Ishikawa (cell line): Measurements from ENCODE around the gene DNAAF8.

Experiments used
- CEBPB ChIP-seq: IDR thresholded peaks from 2 replicates; pipeline ENCODE4 v1.6.1; 2012
- EGR1 ChIP-seq: IDR thresholded peaks from 2 replicates; pipeline ENCODE4 v1.6.1; 2012
- EP300 ChIP-seq: IDR thresholded peaks from 2 replicates; pipeline ENCODE4 v1.6.1; 2012; ENCODE audit warnings: borderline replicate concordance
- RAD21 ChIP-seq: IDR thresholded peaks from 2 replicates; pipeline ENCODE4 v1.6.1; 2012; ENCODE audit warnings: low read depth
- TAF1 ChIP-seq: IDR thresholded peaks from 2 replicates; pipeline ENCODE4 v1.6.1; 2012; ENCODE audit warnings: low read depth, mild to moderate bottlenecking
- TCF12 ChIP-seq: IDR thresholded peaks from 2 replicates; pipeline ENCODE4 v1.6.1; 2012; ENCODE audit warnings: low read depth
- TF ChIP-seq, protein P1 (sequence below): IDR thresholded peaks from 2 replicates; pipeline ENCODE4 v1.6.1; 2012; ENCODE audit warnings: low read depth, mild to moderate bottlenecking
- TF ChIP-seq, protein P2 (sequence below): IDR thresholded peaks from 2 replicates; pipeline ENCODE4 v1.6.1; 2012

DNA sequence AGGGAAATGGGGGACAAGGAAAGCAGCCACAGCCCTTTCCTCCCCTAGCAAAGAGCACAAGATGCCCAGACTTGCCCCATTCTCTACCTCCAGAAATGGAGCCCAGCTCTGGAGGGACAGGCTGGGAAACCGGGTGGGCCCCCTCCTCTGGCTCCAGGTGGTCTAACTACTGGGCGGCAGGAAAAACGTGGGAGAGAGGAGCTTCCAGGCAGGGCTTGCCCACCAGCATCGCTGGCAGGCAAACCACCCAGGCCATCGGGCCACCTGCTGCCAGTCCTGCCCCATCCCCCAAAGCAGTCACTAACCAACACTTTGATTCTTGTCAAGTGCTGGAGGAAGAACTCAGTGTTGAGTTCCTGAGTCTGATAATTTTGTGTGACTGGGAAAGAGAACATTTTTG is 15.9 kb upstream of the DNAAF8 start:
- TF ChIP-seq EP300 (no peak), TAF1 (no peak), RAD21 (no peak), EGR1 (no peak), TCF12 (no peak), CEBPB (no peak)
- TF ChIP-seq, protein P1, sequence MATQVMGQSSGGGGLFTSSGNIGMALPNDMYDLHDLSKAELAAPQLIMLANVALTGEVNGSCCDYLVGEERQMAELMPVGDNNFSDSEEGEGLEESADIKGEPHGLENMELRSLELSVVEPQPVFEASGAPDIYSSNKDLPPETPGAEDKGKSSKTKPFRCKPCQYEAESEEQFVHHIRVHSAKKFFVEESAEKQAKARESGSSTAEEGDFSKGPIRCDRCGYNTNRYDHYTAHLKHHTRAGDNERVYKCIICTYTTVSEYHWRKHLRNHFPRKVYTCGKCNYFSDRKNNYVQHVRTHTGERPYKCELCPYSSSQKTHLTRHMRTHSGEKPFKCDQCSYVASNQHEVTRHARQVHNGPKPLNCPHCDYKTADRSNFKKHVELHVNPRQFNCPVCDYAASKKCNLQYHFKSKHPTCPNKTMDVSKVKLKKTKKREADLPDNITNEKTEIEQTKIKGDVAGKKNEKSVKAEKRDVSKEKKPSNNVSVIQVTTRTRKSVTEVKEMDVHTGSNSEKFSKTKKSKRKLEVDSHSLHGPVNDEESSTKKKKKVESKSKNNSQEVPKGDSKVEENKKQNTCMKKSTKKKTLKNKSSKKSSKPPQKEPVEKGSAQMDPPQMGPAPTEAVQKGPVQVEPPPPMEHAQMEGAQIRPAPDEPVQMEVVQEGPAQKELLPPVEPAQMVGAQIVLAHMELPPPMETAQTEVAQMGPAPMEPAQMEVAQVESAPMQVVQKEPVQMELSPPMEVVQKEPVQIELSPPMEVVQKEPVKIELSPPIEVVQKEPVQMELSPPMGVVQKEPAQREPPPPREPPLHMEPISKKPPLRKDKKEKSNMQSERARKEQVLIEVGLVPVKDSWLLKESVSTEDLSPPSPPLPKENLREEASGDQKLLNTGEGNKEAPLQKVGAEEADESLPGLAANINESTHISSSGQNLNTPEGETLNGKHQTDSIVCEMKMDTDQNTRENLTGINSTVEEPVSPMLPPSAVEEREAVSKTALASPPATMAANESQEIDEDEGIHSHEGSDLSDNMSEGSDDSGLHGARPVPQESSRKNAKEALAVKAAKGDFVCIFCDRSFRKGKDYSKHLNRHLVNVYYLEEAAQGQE = no peak
- TF ChIP-seq, protein P2, sequence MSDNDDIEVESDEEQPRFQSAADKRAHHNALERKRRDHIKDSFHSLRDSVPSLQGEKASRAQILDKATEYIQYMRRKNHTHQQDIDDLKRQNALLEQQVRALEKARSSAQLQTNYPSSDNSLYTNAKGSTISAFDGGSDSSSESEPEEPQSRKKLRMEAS = no peak
